ENCODE measurements around the gene CUX1. TPM values are rescaled to one million over a fixed set of nuclear protein-coding genes. Genes with fewer than 3 reads are reported as not detected.

CUX1 gene
- total RNA-seq, 4 donors from 2014 or later = 64.1 to 142 (median 111) TPM

DNA sequence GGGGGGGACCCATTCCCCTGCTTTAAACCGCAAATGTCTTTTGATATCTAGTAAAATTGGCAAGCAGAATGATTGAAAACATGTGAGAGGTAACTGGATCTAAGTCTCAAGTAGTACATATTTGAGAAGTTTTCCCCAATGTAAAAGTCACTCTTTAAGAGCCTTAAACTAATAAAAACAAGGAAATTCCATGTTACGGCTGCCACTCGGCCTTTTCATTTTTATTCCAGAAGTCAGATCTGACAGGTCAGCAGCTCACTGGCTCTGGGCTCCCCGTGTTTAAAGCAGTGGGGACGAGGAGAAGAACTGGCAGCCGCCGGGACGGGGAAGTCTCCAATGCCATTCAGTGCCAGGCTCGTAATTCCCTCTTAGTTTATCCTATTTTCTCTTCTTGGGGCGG is 80.7 kb downstream of the CUX1 start:
- Histone ChIP-seq H3K27me3 (no peaks in the 10 kb centered on the region), H3K27ac (no peak overlapping the region), H3K36me3 (no peaks in the 10 kb centered on the region), H3K4me1 (no peaks in the 10 kb centered on the region), H3K9me3 (no peaks in the 10 kb centered on the region), H3K4me3 (no peak overlapping the region)
- no peak for DNase-seq
- no peak for TF ChIP-seq POLR2A (IDR thresholded peaks at IDR 0.05)
- TF ChIP-seq, protein P1, sequence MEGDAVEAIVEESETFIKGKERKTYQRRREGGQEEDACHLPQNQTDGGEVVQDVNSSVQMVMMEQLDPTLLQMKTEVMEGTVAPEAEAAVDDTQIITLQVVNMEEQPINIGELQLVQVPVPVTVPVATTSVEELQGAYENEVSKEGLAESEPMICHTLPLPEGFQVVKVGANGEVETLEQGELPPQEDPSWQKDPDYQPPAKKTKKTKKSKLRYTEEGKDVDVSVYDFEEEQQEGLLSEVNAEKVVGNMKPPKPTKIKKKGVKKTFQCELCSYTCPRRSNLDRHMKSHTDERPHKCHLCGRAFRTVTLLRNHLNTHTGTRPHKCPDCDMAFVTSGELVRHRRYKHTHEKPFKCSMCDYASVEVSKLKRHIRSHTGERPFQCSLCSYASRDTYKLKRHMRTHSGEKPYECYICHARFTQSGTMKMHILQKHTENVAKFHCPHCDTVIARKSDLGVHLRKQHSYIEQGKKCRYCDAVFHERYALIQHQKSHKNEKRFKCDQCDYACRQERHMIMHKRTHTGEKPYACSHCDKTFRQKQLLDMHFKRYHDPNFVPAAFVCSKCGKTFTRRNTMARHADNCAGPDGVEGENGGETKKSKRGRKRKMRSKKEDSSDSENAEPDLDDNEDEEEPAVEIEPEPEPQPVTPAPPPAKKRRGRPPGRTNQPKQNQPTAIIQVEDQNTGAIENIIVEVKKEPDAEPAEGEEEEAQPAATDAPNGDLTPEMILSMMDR (IDR thresholded peaks at IDR 0.05) = no peak

- no peak for DNase-seq
- no peak overlapping the region for H3K27ac ChIP-seq
- H3K4me3 ChIP-seq = no peak overlapping the region
- H3K9me3 ChIP-seq = no peaks in the 10 kb centered on the region
- no peaks in the 10 kb centered on the region for H3K36me3 ChIP-seq
- H3K4me1 ChIP-seq = no peaks in the 10 kb centered on the region
- no peak for TF ChIP-seq POLR2A (IDR thresholded peaks at IDR 0.05)
- TF ChIP-seq, protein P1 (IDR thresholded peaks at IDR 0.05) = no peak
- no peaks in the 10 kb centered on the region for H3K27me3 ChIP-seq
These were observed 82.2 kb downstream of the CUX1 start for GRCh38 chr7:101899616-101900015.

GRCh38 chr7:101900103-101900502 is 82.7 kb downstream of the CUX1 start:
- H3K36me3 ChIP-seq = no peaks in the 10 kb centered on the region
- DNase-seq = no peak
- H3K27me3 ChIP-seq = no peaks in the 10 kb centered on the region
- no peaks in the 10 kb centered on the region for H3K9me3 ChIP-seq
- H3K4me1 ChIP-seq = no peaks in the 10 kb centered on the region
- no peak overlapping the region for H3K4me3 ChIP-seq
- TF ChIP-seq POLR2A (IDR thresholded peaks at IDR 0.05) = no peak
- H3K27ac ChIP-seq = no peak overlapping the region

DNA sequence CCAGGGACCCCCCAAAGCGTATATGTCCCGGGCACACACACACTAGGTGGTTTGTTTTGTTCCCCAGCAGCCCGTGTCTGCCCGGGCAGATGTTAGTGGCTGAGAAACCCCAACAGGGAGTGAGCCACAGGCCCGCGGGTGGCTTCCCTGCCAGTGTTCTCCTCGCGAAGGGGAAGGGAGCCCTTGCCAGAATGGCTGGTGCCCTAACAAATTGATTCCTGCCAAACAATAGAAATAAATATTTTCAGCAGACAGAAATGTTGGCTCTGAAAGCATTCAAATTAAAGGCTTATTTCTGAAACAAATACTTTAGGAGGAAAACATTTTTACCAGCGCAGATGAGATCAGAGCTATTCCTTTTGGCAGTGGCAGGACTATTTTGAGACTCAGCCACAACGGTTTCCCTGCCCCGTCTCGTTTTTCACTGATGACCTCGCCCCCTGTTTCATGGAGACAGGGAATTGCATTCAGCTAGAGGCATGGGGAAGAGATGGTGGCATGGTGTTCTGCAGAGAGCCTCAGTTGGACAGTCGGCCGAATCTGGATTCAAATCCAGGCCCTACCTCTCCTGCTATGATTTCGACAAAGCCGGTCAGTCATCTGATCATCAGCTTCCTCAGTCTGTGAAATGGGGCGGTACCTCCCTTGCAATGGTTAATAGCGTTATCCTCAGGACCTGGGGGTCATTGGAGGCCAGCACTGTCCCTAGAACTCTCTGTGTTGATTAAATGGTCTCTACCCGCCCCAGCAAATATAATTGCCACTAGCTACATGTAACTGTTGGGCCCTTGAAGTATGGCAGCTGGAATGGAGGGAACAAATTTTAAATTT is 84.5 kb downstream of the CUX1 start:
- no peaks in the 10 kb centered on the region for H3K36me3 ChIP-seq
- TF ChIP-seq, protein P1 (IDR thresholded peaks at IDR 0.05) = no peak
- no peak for TF ChIP-seq POLR2A (IDR thresholded peaks at IDR 0.05)
- no peaks in the 10 kb centered on the region for H3K4me1 ChIP-seq
- H3K27me3 ChIP-seq = no peaks in the 10 kb centered on the region
- no peak for DNase-seq
- no peak overlapping the region for H3K4me3 ChIP-seq
- no peaks in the 10 kb centered on the region for H3K9me3 ChIP-seq
- H3K27ac ChIP-seq = no peak overlapping the region

- Histone ChIP-seq H3K27ac (no peak overlapping the region), H3K4me1 (no peaks in the 10 kb centered on the region), H3K36me3 (no peaks in the 10 kb centered on the region), H3K4me3 (no peak overlapping the region), H3K9me3 (no peaks in the 10 kb centered on the region), H3K27me3 (no peaks in the 10 kb centered on the region)
- no peak for DNase-seq
- TF ChIP-seq, protein P1 (IDR thresholded peaks at IDR 0.05) = no peak
These were observed 85.5 kb downstream of the CUX1 start for GRCh38 chr7:101902680-101903514.

- DNase-seq = peak in 1 of 3 donors; percentile 15
- TF ChIP-seq, protein P1 (IDR thresholded peaks at IDR 0.05) = no peak
- TF ChIP-seq POLR2A (IDR thresholded peaks at IDR 0.05) = no peak
- no peak overlapping the region for H3K27ac ChIP-seq
- H3K27me3 ChIP-seq = no peaks in the 10 kb centered on the region
- H3K4me1 ChIP-seq = no peaks in the 10 kb centered on the region
- H3K9me3 ChIP-seq = no peaks in the 10 kb centered on the region
- H3K36me3 ChIP-seq = no peaks in the 10 kb centered on the region
- H3K4me3 ChIP-seq = no peak overlapping the region
These were observed 86.1 kb downstream of the CUX1 start for GRCh38 chr7:101903515-101903868.
